ENCODE data around the gene PSAPL1.

Gene PSAPL1, protein sequence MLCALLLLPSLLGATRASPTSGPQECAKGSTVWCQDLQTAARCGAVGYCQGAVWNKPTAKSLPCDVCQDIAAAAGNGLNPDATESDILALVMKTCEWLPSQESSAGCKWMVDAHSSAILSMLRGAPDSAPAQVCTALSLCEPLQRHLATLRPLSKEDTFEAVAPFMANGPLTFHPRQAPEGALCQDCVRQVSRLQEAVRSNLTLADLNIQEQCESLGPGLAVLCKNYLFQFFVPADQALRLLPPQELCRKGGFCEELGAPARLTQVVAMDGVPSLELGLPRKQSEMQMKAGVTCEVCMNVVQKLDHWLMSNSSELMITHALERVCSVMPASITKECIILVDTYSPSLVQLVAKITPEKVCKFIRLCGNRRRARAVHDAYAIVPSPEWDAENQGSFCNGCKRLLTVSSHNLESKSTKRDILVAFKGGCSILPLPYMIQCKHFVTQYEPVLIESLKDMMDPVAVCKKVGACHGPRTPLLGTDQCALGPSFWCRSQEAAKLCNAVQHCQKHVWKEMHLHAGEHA

DNA sequence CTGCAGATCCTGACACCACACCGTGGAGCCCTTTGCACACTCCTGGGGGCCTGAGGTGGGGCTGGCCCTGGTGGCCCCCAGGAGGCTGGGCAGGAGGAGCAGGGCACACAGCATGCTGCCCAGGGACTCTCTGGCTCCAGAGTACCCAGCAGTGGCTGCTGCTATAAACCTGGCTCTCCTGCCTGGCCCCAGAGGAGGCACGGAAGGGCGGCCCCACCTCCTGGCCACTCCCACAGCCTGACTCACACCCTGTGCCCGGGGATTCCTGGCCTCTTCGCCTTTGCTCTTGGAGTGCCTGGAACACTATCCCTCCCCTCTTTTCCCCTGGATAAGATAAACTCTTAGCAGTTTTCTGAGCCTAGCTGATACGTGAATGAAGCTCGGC, at the start of gene PSAPL1:
PSAPL1 (minus strand) TSS at position 165 of the 385 bp plus-strand sequence; CDS start at position 114, 51 bp downstream.
- FAIRE-seq (no peak), DNase-seq (ENCODE audit: extremely low spot score, insufficient read length, low read depth) (no peak)

DNA sequence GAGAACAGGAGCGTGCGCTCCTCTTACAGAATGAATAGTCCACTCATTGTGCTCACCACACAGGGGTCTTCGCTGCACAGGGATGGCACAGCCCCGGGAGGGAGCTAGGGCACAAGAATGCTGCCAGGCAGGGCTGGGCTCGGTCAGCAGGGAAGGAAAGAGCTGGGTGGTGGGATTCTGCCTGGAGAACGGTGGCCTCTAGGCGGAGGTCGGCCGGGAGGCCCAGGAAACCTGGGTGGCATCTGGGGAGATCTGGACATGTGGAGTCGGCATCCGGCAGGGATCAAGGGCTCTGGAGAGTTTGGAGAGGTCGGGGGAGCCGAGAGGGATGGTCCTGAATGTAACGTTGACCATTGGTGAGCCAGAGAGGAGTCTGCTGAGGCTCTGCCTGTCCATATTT, 46.5 kb upstream of the PSAPL1 start:
- no peak for FAIRE-seq

DNA sequence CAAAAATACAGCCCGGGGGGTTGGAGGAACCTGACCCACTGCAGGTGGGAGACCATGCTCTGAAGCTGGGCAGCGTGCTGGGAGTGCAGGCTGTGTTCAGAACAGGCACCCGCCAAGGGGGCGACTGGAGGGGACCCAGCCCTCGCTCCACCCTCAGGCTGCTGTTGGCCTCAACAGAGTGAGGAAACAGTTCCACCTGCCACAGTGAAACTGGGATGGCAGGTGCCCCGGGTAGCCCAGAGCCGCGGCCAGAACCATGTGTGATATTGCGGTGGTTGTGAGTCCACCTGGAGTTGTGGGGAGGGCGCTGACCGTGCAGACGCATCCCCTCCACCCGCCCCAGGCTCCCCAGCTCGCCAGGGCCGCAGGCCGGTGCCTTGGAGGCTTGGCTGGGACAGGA, 45.7 kb upstream of the PSAPL1 start:
- DNase-seq (ENCODE audit: extremely low spot score, insufficient read length, low read depth) (no peak), FAIRE-seq (no peak)

More for the DNA sequence above, 46.5 kb upstream of the PSAPL1 start:
- DNase-seq (ENCODE audit: extremely low spot score, insufficient read length, low read depth), result no peak

DNA sequence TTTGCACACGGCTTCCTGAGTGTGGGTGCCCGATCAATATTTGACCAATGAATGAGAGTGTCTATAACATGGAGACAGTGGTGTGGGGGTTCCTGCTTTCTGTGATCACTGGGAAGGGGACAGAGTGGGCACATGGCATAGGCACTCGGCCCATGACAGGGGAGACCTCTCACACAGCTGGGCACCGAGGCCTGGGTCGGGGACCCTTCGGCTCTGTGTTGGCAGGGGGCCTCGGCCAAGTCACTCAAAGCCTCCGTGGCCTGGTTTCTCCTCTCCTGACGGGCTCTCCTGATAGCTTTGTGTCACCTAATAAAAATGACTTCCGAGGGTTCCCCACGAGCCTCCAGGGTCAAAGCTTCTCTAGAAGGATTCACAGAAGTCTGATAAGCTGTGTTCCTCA, 43.9 kb upstream of the PSAPL1 start:
- no peak for DNase-seq (ENCODE audit: extremely low spot score, insufficient read length, low read depth)
- FAIRE-seq, result no peak

DNA sequence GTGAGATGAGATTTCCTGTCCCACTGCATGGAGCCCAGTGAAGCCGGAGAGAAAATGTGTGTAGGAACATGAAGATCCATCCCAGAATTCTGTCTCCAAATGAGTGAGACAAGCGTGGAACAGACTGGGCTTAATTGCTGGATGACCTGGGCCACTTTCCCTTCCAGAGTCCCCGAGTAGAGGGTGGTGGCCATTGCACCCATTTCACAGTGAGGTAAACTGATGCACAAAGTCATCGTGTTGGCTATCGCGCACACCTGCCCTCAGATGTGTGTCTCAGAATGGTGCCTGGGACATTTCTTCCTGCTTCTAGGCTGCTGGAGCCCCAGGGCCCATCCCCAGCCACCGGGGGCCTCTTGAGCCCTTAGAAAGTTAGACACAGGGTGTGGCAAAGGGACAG, 43.0 kb upstream of the PSAPL1 start:
- DNase-seq (ENCODE audit: extremely low spot score, insufficient read length, low read depth) (no peak), FAIRE-seq (no peak)

DNA sequence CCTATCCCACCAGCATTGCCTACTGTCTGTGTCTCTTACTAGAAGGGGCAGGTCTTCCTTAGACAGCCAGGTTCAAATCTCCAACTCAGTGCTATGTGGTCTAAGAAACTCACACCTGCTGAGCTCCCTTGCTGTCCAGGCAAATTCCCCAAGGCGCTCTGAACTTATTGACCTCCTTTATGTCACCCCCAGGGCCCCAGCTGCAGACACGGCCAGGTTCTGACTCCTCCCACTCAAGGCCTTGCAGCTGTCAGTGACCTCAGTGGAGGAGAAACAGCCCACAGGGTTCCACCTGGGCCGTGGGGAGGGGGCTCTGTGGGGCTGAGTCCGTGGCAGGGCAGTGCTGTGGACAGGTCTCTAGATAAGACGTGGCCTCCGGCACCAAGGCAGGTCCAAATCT, 42.1 kb upstream of the PSAPL1 start:
- no peak for FAIRE-seq
- no peak for DNase-seq (ENCODE audit: extremely low spot score, insufficient read length, low read depth)

DNA sequence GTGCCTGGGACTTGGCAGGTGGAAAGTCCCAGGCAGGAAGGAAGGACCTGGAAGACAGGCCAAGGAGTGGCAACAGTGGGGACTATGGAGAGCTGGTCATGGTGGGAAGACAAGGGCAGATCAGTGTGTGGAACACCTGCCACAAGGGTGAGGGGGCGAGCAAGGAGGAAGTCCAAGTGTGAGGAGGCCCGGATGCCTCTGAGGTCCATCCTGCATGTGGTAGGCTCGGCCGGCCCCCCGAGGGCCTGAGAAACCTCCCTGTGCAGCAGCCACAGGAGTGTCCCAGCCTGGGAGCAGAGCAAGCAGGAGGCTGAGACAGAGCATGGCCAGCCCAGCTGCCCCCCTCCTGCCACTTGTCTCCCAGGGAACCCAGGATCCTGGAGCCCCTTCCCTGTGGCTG, 40.5 kb upstream of the PSAPL1 start:
- FAIRE-seq (no peak), DNase-seq (ENCODE audit: extremely low spot score, insufficient read length, low read depth) (no peak)

DNA sequence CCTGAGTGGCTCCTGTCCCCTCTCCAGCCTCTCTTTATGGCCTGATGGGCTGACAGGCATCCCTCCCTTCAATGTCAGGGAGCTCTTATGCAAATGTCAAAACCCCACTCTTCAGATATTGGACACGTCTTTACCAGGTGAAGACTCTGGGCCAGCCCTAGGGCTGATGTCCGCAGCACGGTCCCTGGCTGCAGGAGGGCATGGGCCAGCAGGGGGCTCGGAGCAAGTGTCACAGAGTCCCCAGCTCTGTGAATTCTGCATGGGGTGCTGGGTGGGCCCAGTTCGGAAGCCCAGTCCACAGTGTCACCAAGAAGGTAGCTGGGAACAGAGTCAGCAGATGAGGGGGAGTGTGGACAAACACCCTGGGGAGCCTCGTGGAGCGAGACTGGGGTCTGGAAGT, 39.6 kb upstream of the PSAPL1 start:
- FAIRE-seq, result no peak
- no peak for DNase-seq (ENCODE audit: extremely low spot score, insufficient read length, low read depth)

DNA sequence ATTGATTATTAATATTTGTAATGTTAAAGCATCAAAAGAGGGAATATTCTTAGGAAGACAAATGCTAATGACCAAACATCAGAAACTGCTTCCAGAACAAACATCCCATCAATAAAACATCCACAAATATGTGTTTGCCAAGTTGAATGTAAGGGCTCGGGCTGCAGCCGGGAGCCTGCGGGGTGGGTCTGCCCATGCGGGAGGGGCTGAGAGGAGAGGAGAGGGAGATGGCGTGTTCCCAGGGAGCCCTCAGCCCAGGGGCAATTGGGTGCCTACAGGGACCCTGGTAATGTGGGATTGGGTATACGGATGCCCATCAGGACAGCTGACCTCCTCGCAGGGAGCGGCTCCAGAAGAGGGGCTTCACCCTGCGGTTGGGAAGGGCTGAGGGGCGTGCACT, 38.4 kb upstream of the PSAPL1 start:
- DNase-seq (ENCODE audit: extremely low spot score, insufficient read length, low read depth), result no peak
- no peak for FAIRE-seq

DNA sequence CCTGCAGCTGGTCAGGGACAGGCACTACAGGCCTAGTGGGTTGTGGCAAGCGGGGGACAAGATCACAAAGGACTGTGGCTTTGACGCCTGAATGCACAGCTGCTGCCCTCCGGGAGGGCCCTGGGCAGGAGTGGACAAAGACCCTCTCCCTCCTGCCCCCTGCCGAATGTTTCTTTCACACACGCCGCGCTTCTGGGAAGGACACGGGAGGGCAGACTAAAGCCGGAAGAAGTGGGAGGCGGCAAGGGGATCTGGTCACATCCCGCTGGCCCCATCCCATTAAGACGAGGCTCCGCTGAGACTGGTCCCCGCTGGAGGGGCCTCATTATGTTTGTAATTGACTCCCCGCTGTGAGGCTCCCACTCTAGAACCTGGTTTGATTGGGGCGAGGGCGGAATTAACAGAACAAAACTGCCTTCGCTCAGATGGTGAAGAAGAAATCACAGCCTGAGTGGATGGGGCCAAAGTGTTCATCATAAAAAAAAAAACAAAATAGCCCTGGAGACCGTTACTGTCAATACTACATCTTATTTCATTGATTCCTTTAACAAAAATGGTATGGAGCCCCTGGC, 37.8 kb upstream of the PSAPL1 start:
- no peak for FAIRE-seq
- DNase-seq (ENCODE audit: extremely low spot score, insufficient read length, low read depth), result no peak

DNA sequence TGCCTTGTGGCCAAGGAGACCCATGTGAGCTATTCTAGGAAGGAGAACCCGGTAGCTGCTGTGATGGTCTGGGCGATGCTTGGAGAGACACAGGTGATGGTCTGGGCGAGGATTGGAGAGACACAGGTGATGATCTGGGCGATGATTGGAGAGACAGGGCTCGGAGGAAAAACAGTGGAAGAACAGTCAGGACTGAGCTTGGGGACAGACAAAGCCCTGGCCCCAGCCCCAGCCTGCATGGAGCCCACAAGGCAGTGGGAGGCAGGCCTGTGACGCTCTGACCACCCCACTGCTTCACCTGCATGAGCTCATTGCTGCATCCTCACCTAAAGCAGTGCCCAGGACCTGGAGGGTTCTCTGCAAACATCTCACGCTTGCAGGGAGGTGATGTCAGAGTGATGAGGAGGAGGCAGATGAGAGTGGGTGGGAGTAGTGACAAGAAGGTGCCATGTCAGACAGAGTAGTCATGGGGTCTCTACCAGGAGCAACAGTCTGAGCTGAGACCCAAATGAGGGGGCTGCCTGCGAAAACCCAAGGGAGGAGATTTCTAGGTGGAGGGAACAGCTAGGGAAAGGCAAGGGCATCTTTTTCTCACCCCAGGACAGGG, 35.9 kb upstream of the PSAPL1 start:
- FAIRE-seq (no peak), DNase-seq (ENCODE audit: extremely low spot score, insufficient read length, low read depth) (no peak)

DNA sequence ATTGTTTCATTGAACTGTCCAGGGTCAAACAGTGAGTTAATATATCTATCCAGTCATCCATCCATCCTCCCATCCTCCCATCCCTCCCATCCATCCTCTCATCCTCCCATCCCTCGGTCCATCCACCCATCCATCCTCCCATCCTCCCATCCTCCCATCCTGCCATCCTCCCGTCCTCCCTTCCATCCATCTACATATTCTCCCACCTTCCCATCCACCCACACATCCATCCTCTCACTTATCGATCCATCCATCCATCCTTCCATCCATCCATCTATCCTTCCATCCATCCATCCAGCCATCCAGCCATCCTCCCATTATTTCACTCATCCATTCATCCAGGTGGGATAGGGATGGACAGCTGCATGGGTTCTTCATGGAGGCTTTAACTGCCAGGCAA, 35.4 kb upstream of the PSAPL1 start:
- no peak for DNase-seq (ENCODE audit: extremely low spot score, insufficient read length, low read depth)
- no peak for FAIRE-seq

DNA sequence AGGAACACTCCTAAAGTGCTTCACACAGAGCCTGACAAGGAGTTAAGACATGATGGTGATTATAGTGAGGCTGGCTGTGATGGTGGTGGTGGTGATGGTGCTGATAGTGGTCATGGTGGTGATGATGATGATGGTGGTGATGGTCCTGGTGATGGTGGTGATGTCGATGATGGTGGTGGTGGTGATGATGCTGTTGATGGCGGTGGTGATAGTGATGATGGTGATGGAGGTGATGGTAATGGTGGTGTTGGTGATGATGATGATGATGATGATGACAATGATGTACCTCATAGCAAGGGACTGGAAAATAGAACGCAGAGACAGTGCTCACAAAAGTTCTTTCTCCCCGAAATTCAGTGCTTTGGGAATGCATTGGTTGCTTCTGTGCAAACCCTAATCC, 34.3 kb upstream of the PSAPL1 start:
- FAIRE-seq (no peak), DNase-seq (ENCODE audit: extremely low spot score, insufficient read length, low read depth) (no peak)

DNA sequence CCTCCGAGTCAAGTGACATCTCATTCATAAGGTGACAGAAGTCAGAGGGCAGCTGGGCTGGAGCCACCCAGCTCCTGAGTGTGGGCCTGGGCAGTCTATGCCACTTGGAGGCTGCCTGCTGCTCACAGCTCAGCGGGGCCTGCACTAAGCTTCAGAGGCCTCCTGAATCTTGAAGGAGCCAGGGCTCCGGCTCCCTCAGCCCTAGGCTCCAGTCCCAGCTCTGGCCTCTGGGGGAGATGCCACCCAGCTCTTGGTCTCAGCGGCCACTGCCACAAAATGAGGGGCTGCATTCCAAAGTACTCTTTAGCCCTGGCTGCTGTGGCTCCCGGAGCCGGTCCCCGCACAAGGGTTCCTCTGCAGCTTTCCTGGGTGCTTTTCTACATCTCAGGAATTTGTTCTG, 32.7 kb upstream of the PSAPL1 start:
- FAIRE-seq (no peak), DNase-seq (ENCODE audit: extremely low spot score, insufficient read length, low read depth) (no peak)

DNA sequence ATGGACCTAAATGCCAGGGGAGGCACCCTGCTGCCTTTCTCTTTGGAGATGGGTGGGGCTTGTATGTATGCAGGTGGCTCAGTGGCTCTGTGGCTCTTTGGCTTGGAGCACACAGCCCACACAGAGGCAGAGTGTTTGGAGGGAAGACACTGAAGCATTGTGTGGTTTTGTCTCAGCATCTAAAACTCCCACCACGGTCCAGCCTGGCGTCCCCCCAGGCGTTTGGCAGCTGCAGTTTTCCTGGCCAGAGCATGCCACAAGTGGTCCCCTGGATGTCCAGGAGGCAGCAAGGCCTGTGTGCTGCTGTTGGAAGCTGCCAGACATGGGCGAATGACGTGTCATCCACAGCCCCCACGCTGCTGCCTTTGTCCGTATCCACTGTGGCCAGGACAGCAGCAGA, 32.2 kb upstream of the PSAPL1 start:
- no peak for DNase-seq (ENCODE audit: extremely low spot score, insufficient read length, low read depth)
- FAIRE-seq, result no peak

DNA sequence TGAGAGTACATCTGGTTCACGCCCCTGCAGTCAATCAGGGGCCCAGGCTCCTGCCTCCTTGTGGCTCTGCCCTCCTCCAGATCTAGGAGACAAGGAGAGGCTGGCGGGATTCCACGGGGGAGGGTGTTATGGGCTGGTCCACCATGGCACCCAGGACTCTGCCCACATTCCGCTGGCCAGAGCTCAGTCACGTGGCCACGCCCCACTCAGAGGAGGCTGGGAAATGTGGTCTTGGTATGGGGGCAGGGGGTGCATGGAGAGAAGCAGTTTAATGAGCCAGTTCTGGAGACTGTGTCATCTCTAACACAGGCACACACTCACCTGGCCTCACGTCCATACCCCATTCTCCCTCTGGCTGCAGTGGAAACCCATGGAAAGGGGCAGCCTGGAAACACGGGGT, 31.5 kb upstream of the PSAPL1 start:
- FAIRE-seq, result no peak
- no peak for DNase-seq (ENCODE audit: extremely low spot score, insufficient read length, low read depth)

DNA sequence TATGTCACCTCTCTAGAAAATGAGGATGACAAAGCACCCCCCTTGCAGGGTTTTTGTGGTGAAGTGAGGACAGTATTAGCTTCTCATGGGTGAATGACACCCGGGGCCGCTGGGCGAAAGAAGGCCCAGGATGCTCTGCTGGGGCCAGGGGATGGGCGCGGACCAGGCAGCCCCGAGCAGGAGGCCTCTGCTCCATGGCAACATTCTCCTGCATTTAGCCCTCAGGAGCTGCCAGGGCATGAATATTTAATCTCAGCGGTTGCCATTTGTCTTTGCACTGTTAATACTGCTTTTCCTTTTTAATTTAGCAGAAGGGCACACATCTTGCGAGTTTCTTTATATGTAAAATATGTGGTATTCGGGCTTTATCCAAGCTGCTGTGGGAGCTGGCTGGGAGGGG, 30.3 kb upstream of the PSAPL1 start:
- no peak for DNase-seq (ENCODE audit: extremely low spot score, insufficient read length, low read depth)
- FAIRE-seq, result no peak

DNA sequence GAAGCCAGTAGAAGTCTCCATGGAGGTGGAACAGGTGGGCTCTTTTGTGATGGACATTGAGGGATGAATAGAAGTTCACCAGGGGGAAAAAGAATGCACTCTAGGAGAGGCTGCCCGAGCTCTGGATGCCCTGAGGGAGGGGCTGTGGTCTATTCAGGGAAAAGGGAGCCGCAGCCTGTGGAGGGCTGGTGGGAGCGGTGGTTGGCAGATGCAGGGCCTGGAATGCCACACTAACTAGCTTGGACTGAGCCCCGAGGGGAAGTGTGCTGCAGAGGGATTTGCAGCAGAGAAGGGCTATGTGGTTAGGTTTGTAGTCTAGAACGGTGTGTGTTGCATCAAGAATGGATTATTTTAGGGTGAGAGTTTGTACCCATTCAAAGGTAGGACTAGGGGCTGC, 29.5 kb upstream of the PSAPL1 start:
- FAIRE-seq (no peak), DNase-seq (ENCODE audit: extremely low spot score, insufficient read length, low read depth) (no peak)

DNA sequence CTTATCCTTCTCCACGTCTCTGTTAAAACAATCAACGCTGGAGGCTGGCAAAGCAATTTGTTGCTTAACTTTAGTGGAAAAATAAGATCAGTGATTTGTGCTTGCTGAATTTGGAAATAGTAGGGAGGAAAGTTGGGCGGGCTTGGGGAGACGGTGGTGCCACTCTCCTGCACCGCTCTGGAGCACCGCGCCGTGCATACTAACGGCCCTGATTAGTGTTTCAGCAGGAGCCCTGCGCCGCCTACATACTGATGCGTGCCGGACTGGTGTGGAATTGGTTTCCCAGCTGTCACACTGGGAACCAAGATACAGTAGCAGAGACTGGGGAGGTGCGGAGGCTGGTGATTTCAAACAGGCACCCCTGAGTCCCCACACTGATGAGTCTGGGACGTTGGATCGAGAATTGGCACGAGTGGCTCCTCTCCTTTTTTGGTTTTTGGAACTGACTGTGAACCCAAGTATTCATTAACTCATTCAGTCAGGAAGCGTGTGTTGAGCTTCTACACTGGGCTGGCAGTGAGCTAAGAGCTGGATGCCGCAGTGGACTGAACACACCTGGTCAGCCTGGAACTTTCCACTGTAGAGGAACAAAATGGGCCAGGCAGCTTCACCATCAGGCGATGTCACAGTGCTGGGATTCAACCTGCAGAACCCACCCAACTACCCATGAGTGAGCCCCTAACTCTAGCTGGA, 29.0 kb upstream of the PSAPL1 start:
- DNase-seq (ENCODE audit: extremely low spot score, insufficient read length, low read depth) (no peak), FAIRE-seq (no peak)

DNA sequence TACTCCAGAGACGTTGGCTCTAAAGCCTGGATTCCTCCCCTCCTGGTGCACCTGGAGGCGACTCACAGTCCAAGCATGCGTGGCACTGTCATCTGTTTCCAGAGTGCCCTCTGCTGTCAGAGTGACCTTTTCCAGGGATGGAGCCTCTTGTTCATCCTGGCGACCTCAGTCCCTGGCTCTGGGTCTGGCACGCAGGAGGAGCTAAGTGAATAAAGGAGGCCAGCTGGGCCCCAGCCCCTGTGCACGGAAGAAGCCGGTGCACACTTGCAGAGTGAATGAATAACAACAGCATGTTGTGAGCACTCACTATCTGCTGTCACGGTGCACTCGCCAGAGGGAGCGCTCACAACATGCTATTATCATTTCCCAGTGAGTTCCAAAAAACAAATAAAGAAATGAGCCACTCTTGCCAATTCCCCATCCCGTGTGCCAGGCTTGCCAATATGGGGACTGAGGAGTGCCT, 27.8 kb upstream of the PSAPL1 start:
- FAIRE-seq (no peak), DNase-seq (ENCODE audit: extremely low spot score, insufficient read length, low read depth) (no peak)

DNA sequence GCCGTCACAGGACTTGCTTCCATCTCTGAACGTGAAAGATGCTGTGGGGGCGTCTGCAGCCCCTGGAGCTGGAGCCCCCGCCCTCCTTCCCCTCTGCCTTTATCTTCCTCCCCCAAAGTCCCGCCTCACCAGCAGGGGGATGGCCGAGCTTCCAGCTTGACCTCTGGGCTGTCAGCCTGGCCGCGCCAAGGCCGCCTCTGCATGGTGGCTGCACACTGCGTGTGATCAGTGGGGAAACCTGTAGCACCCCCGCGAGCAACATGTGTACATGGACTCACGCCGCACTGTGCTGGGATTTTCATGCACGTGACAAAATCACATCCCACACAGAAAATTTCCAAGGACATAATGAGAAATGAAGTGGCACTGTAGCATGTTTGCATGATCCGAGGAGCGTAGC, 26.5 kb upstream of the PSAPL1 start:
- FAIRE-seq, result no peak
- DNase-seq (ENCODE audit: extremely low spot score, insufficient read length, low read depth), result no peak

Measured in GM18507 (cell line).